Measurements from ENCODE around the gene EFR3B.
"Not testable (repeated sequence)": the region's sequence is repeated elsewhere in the genome, so short reads cannot be mapped to it uniquely, and the experiment has no call there.

EFR3B gene

GRCh38 chr2:25112113-25112512 is 70.2 kb downstream of the EFR3B start:
- no peak for DNase-seq

GRCh38 chr2:25115249-25115883 is 73.5 kb downstream of the EFR3B start:
- DNase-seq: no peak

GRCh38 chr2:25115902-25116301 is 74.0 kb downstream of the EFR3B start:
- no peak for DNase-seq

- no peak for DNase-seq
Measured at GRCh38 chr2:25116956-25117355, 75.1 kb downstream of the EFR3B start.

GRCh38 chr2:25119263-25119662 is 77.4 kb downstream of the EFR3B start:
- DNase-seq: no peak

GRCh38 chr2:25122367-25122766 is 80.5 kb downstream of the EFR3B start:
- DNase-seq: no peak

- no peak for DNase-seq
Measured at GRCh38 chr2:25123682-25124081, 81.8 kb downstream of the EFR3B start.

- DNase-seq: no peak
Measured at GRCh38 chr2:25125189-25125588, 83.3 kb downstream of the EFR3B start.

- no peak for DNase-seq
Measured at GRCh38 chr2:25125976-25126375, 84.1 kb downstream of the EFR3B start.

GRCh38 chr2:25127071-25127470 is 85.2 kb downstream of the EFR3B start:
- not testable (repeated sequence) for DNase-seq

- DNase-seq: no peak
Measured at GRCh38 chr2:25127646-25128045, 85.8 kb downstream of the EFR3B start.

- no peak for DNase-seq
Measured at GRCh38 chr2:25129901-25130520, 88.1 kb downstream of the EFR3B start.

GRCh38 chr2:25131253-25131566 is 89.3 kb downstream of the EFR3B start:
- DNase-seq: no peak

GRCh38 chr2:25131567-25132298 is 89.9 kb downstream of the EFR3B start:
- no peak for DNase-seq

- no peak for DNase-seq
Measured at GRCh38 chr2:25132299-25132635, 90.4 kb downstream of the EFR3B start.

- DNase-seq: no peak
Measured at GRCh38 chr2:25132693-25133092, 90.8 kb downstream of the EFR3B start.

GRCh38 chr2:25140535-25140934 is 98.7 kb downstream of the EFR3B start:
- not testable (repeated sequence) for DNase-seq

GRCh38 chr2:25141120-25141519 is 99.2 kb downstream of the EFR3B start:
- no peak for DNase-seq

GRCh38 chr2:25145803-25146202 is 103.9 kb downstream of the EFR3B start:
- no peak for DNase-seq

- no peak for DNase-seq
Measured at GRCh38 chr2:25146896-25147295, 105.0 kb downstream of the EFR3B start.

GRCh38 chr2:25149646-25150045 is 107.8 kb downstream of the EFR3B start:
- DNase-seq: no peak

- not testable (repeated sequence) for DNase-seq
Measured at GRCh38 chr2:25150993-25151392, 109.1 kb downstream of the EFR3B start.

- no peak for DNase-seq
Measured at GRCh38 chr2:25151718-25152117, 109.8 kb downstream of the EFR3B start.

- DNase-seq: no peak
Measured at GRCh38 chr2:25155401-25155800, 113.5 kb downstream of the EFR3B start.

Measured in stimulated activated naive CD4-positive, alpha-beta T cell treated with Interleukin-2 at 50 U/mL for 16 hours (primary cell).